A549 (cell line): ENCODE data around the gene KRT32. TPM values are rescaled to one million over a fixed set of nuclear protein-coding genes. Genes with fewer than 3 reads are reported as not detected.
A peak's percentile ranks its signal among the peaks of the same experiment; 100 is the strongest.

ENCODE experiments used
- ATAC-seq, 2 experiments: fragments of 200-7000 bp in 1 of 2; fragments of >200 bp in 1 of 2; cut with Nextera tagmentation in 1 of 2; cut with Tn5 transposase in 1 of 2; 3 replicates each; pipeline versions ENCODE4 v1.8.0 to v1.9.1; 2018 to 2020; ENCODE audit warnings: mild to moderate bottlenecking in 1 of 2, moderate library complexity in 1 of 2
- CTCF ChIA-PET: fragments of 300-600 bp; sonication (Branson Sonifier 250); formaldehyde crosslinking; extraction: SDS; loops from one replicate; lab custom pipeline; 2021; ENCODE audit warnings: antibody characterized with exemption, inconsistent platforms; lab: Yijun Ruan, JAX
- POLR2A ChIA-PET: fragments of 350-600 bp; formaldehyde crosslinking; extraction: SDS; loops from one replicate; lab custom pipeline; 2021; ENCODE audit warnings: antibody characterized with exemption, inconsistent platforms; lab: Yijun Ruan, JAX
- DNase-seq, 2 experiments: peaks; one replicate each; pipeline versions ENCODE4 v3.0.0 to v3.0.0-alpha.2; 2011 to 2016; ENCODE audit warnings: low read depth in 1 of 2, low spot score in 1 of 2
- FAIRE-seq: peaks from 2 replicates; lab custom pipeline; 2011; peaks lifted over from hg19 to GRCh38; lab: Jason Lieb, UNC
- H3K27ac ChIP-seq, 2 experiments: fragments of >200 bp; sonication (Bioruptor Twin); formaldehyde crosslinking; 3 replicates each; pipeline ENCODE4 v1.5.1; 2016 to 2017
- H3K4me1 ChIP-seq: fragments of >200 bp; sonication (Bioruptor Twin); formaldehyde crosslinking; 3 replicates; pipeline ENCODE4 v1.6.1; 2016
- H3K4me2 ChIP-seq: fragments of >200 bp; sonication (Bioruptor Twin); formaldehyde crosslinking; 3 replicates; pipeline ENCODE4 v1.6.1; 2016
- H3K4me3 ChIP-seq: fragments of >200 bp; sonication (Bioruptor Twin); formaldehyde crosslinking; 3 replicates; pipeline ENCODE4 v1.5.1; 2016
- H3K9me3 ChIP-seq: fragments of >200 bp; sonication (Bioruptor Twin); formaldehyde crosslinking; 3 replicates; pipeline ENCODE4 v1.6.1; 2016
- CEBPB ChIP-seq, 2 experiments: fragments of >200 bp in 1 of 2; sonication (Bioruptor Twin) in 1 of 2; formaldehyde crosslinking in 1 of 2; IDR thresholded peaks; 2 replicates each; pipeline ENCODE4 v1.6.1; 2012 to 2016
- CHD2 ChIP-seq: fragments of 150-350 bp; IDR thresholded peaks from 2 replicates; pipeline ENCODE4 v1.6.1; 2014; ENCODE audit warnings: low read length; ENCODE audit not compliant: partially characterized antibody
- CTCF ChIP-seq: fragments of >200 bp; sonication (Bioruptor Twin); formaldehyde crosslinking; IDR thresholded peaks from 3 replicates; pipeline ENCODE4 v1.5.1; 2016
- FOXS1 ChIP-seq: fragments of 250-450 bp; sonication (Bioruptor Pico); IDR thresholded peaks from 2 replicates; pipeline ENCODE4 v1.5.0; 2020; ENCODE audit warnings: mild to moderate bottlenecking, moderate library complexity
- HES2 ChIP-seq: fragments of >200 bp; sonication (Bioruptor Twin); formaldehyde crosslinking; IDR thresholded peaks from 2 replicates; pipeline ENCODE4 v1.6.1; 2016
- HOXB5 ChIP-seq: fragments of 250-450 bp; sonication (Bioruptor Pico); IDR thresholded peaks from 2 replicates; pipeline ENCODE4 v1.5.0; 2020; ENCODE audit warnings: mild to moderate bottlenecking, moderate library complexity
- JUNB ChIP-seq: fragments of >200 bp; sonication (Bioruptor Twin); formaldehyde crosslinking; IDR thresholded peaks from 2 replicates; pipeline ENCODE4 v1.6.1; 2016
- NPAS2 ChIP-seq: fragments of 250-450 bp; sonication (Bioruptor Pico); IDR thresholded peaks from 2 replicates; pipeline ENCODE4 v1.8.0; 2022; ENCODE audit warnings: mild to moderate bottlenecking, moderate library complexity, borderline replicate concordance
- NR3C1 ChIP-seq: fragments of >200 bp; sonication (Bioruptor Twin); formaldehyde crosslinking; IDR thresholded peaks from 3 replicates; pipeline ENCODE4 v1.6.1; 2017
- PHF8 ChIP-seq: fragments of 200-600 bp; sonication (generic); IDR thresholded peaks from 2 replicates; pipeline ENCODE4 v1.6.1; 2016; ENCODE audit warnings: low read depth, mild to moderate bottlenecking, antibody characterized with exemption, moderate library complexity, borderline replicate concordance
- POLR2A ChIP-seq: IDR thresholded peaks from 2 replicates; pipeline ENCODE4 v1.6.1; 2012; ENCODE audit warnings: mild to moderate bottlenecking, low read length
- RAD21 ChIP-seq, 2 experiments: fragments of >200 bp in 1 of 2; sonication (Bioruptor Twin) in 1 of 2; formaldehyde crosslinking in 1 of 2; IDR thresholded peaks in 1 of 2; conservative IDR thresholded peaks in 1 of 2; 2 replicates in 1 of 2; 3 replicates in 1 of 2; pipeline ENCODE4 v1.6.1; 2012 to 2018; ENCODE audit warnings: inconsistent platforms in 1 of 2
- RCOR1 ChIP-seq: fragments of 150-350 bp; IDR thresholded peaks from 2 replicates; pipeline ENCODE4 v1.6.1; 2014; ENCODE audit warnings: antibody characterized with exemption, low read length, low read depth
- REST ChIP-seq: fragments of 200-600 bp; sonication (generic); IDR thresholded peaks from 2 replicates; pipeline ENCODE4 v1.6.1; 2016; ENCODE audit warnings: antibody characterized with exemption, mild to moderate bottlenecking, moderate library complexity
- SMC3 ChIP-seq: fragments of >200 bp; sonication (Bioruptor Twin); formaldehyde crosslinking; IDR thresholded peaks from 3 replicates; pipeline ENCODE4 v1.6.1; 2018; ENCODE audit warnings: inconsistent platforms
- SREBF2 ChIP-seq: fragments of 450-650 bp; IDR thresholded peaks from 2 replicates; pipeline ENCODE4 v1.6.1; 2014; ENCODE audit warnings: mild to moderate bottlenecking, moderate library complexity
- ZC3H11A ChIP-seq: fragments of 450-650 bp; IDR thresholded peaks from 2 replicates; pipeline ENCODE4 v1.6.1; 2014; ENCODE audit warnings: antibody characterized with exemption, mild to moderate bottlenecking
- ZNF302 ChIP-seq: fragments of 250-450 bp; sonication (Bioruptor Pico); IDR thresholded peaks from 2 replicates; pipeline ENCODE4 v1.9.0; 2021; ENCODE audit warnings: inconsistent platforms, mild to moderate bottlenecking, moderate library complexity
- ZSCAN20 ChIP-seq: fragments of 250-450 bp; sonication (Bioruptor Pico); IDR thresholded peaks from 2 replicates; pipeline ENCODE4 v1.8.0; 2022; ENCODE audit warnings: mild to moderate bottlenecking, moderate library complexity
- WGBS: methylation state at CpG from one replicate; pipeline ENCODE4 v1.1.6; 2017; ENCODE audit errors: missing lambda C conversion rate; 5-methylcytosine and 5-hydroxymethylcytosine counted together
- polyA plus RNA-seq, 4 experiments: library from polyadenylated mRNA; depleted of rRNA in 3 of 4; stranded (reverse); fragments of >200 nt; fragmentation: RNase III in 1 of 4; extraction: RNeasy Plus Mini Kit Qiagen cat#74134 plus additional on column Dnase treatment in 1 of 4; gene quantifications; 2 replicates in 3 of 4; 3 replicates in 1 of 4; pipeline ENCODE4 v1.2.3, GENCODE V29; 2011 to 2017
- TF ChIP-seq, protein P1 (sequence below): fragments of 250-450 bp; sonication (Bioruptor Pico); IDR thresholded peaks from 2 replicates; pipeline ENCODE4 v1.5.0; 2021; ENCODE audit warnings: mild to moderate bottlenecking, moderate library complexity, borderline replicate concordance
- TF ChIP-seq, protein P2 (sequence below): fragments of >200 bp; sonication (Bioruptor Twin); formaldehyde crosslinking; IDR thresholded peaks from 3 replicates; pipeline ENCODE4 v1.6.1; 2016

The KRT32 gene
- polyA plus RNA-seq, 2 of the 4 experiments (the other 2 are of a cell fraction): not detected

DNA sequence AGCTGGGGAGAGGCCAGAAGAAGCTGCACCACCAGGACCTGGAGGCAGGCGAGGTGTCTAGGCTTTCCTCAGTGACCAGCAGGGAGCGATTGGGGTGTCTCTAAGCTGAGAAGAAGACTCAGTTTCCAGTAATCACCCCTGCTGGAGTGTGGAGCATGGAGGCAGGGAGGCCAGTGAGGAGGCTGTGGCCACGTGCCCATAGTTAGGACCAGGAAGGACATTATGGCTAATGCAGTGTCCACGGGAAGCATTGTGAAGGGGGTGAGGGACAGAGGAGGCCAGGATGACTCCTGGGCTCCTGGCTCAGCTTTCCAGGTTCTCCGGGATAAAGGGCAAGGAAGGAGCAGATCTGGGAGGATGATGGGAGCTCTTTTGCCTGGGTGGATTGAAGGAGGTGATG, 32.5 kb upstream of the KRT32 start:
- FAIRE-seq: no peak
- ATAC-seq: no peak
- Histone ChIP-seq H3K4me3 (no peak overlapping the region), H3K9me3 (no peaks in the 10 kb centered on the region), H3K4me2 (peak overlapping the region; percentile 33), H3K4me1 (peaks cover 22% of the 10 kb centered on the region), H3K27ac (peak overlapping the region; percentile 44 to 64; a peak in 4 of 6 replicates)
- 86% methylated on average over 5 of the region's 5 CpGs for WGBS
- DNase-seq: no peak
- ChIA-PET POLR2A (no interaction called here), CTCF (interaction anchor here (0.9 to 20.5 kb wide), 4 partner anchors 10 to 149 kb away, joined by 3 to 163 read pairs (median 4); partner anchors contain the start of gene KRT36)
- TF ChIP-seq REST (no peak), HES2 (no peak), JUNB (no peak), SREBF2 (no peak)

GRCh38 chr17:41498276-41498675, 31.1 kb upstream of the KRT32 start:
- POLR2A ChIA-PET: no interaction called here
- no peak for ATAC-seq

More at GRCh38 chr17:41498276-41498675, 31.1 kb upstream of the KRT32 start:
- no peak for FAIRE-seq
- H3K27ac ChIP-seq: no peak overlapping the region
- no peak overlapping the region for H3K4me2 ChIP-seq
- H3K4me1 ChIP-seq: peaks cover 27% of the 10 kb centered on the region
- DNase-seq: no peak
- 76% methylated on average over 6 of the region's 6 CpGs for WGBS
- no peak overlapping the region for H3K4me3 ChIP-seq
- TF ChIP-seq CHD2: no peak
- TF ChIP-seq HES2: no peak
- TF ChIP-seq POLR2A: no peak
- TF ChIP-seq, protein P1, sequence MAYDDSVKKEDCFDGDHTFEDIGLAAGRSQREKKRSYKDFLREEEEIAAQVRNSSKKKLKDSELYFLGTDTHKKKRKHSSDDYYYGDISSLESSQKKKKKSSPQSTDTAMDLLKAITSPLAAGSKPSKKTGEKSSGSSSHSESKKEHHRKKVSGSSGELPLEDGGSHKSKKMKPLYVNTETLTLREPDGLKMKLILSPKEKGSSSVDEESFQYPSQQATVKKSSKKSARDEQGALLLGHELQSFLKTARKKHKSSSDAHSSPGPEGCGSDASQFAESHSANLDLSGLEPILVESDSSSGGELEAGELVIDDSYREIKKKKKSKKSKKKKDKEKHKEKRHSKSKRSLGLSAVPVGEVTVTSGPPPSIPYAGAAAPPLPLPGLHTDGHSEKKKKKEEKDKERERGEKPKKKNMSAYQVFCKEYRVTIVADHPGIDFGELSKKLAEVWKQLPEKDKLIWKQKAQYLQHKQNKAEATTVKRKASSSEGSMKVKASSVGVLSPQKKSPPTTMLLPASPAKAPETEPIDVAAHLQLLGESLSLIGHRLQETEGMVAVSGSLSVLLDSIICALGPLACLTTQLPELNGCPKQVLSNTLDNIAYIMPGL: no peak
- no peak for TF ChIP-seq NPAS2
- no peak for TF ChIP-seq RCOR1
- no peak for TF ChIP-seq ZNF302
- no peak for TF ChIP-seq RAD21 (conservative IDR thresholded peaks at IDR 0.05 in 1 of 2, IDR thresholded peaks at IDR 0.05 in 1 of 2)
- no peak for TF ChIP-seq CEBPB (IDR thresholded peaks at IDR 0.05)
- no peak for TF ChIP-seq HOXB5 (CRISPR knock-in tag)
- no peak for TF ChIP-seq SMC3
- TF ChIP-seq ZSCAN20 (CRISPR knock-in tag): no peak
- TF ChIP-seq NR3C1: no peak
- TF ChIP-seq ZC3H11A: no peak
- TF ChIP-seq FOXS1 (CRISPR knock-in tag): no peak
- TF ChIP-seq CTCF: no peak
- TF ChIP-seq, protein P2, sequence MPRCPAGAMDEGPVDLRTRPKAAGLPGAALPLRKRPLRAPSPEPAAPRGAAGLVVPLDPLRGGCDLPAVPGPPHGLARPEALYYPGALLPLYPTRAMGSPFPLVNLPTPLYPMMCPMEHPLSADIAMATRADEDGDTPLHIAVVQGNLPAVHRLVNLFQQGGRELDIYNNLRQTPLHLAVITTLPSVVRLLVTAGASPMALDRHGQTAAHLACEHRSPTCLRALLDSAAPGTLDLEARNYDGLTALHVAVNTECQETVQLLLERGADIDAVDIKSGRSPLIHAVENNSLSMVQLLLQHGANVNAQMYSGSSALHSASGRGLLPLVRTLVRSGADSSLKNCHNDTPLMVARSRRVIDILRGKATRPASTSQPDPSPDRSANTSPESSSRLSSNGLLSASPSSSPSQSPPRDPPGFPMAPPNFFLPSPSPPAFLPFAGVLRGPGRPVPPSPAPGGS: no peak
- no peak for TF ChIP-seq PHF8
- CTCF ChIA-PET: interaction anchor here (0.7 to 13.1 kb wide), 16 partner anchors 9 to 695 kb away, joined by 3 to 119 read pairs (median 6); partner anchors contain the start of gene KRT13
- no peaks in the 10 kb centered on the region for H3K9me3 ChIP-seq
